NCI-H2081 (cell line): Measurements from ENCODE around the gene TOMM34.

Experiments
- DNase-seq, 2 experiments: peaks; one replicate each; lab custom pipeline; 2025; lab: John Stamatoyannopoulos, UW

TOMM34 gene

GRCh38 chr20:44930517-44931168 is 29.6 kb downstream of the TOMM34 start:
- DNase-seq, result no peak

GRCh38 chr20:44928595-44928994 is 31.6 kb downstream of the TOMM34 start:
- DNase-seq, result no peak

- no peak for DNase-seq
Observed at GRCh38 chr20:44924541-44924940, 35.7 kb downstream of the TOMM34 start.

- no peak for DNase-seq
Observed at GRCh38 chr20:44921447-44921846, 38.8 kb downstream of the TOMM34 start.

- DNase-seq, result no peak
Observed at GRCh38 chr20:44918761-44919160, 41.4 kb downstream of the TOMM34 start.

- no peak for DNase-seq
Observed at GRCh38 chr20:44918342-44918741, 41.9 kb downstream of the TOMM34 start.

GRCh38 chr20:44917399-44917798 is 42.8 kb downstream of the TOMM34 start:
- DNase-seq, result no peak

GRCh38 chr20:44916586-44916985 is 43.6 kb downstream of the TOMM34 start:
- no peak for DNase-seq

- DNase-seq, result no peak
Observed at GRCh38 chr20:44914924-44915323, 45.3 kb downstream of the TOMM34 start.

GRCh38 chr20:44912189-44912588 is 48.0 kb downstream of the TOMM34 start:
- DNase-seq, result no peak

- no peak for DNase-seq
Observed at GRCh38 chr20:44911264-44911921, 48.8 kb downstream of the TOMM34 start.

- DNase-seq, result no peak
Observed at GRCh38 chr20:44910690-44911262, 49.4 kb downstream of the TOMM34 start.

GRCh38 chr20:44909872-44910689 is 50.1 kb downstream of the TOMM34 start, which contains the start of gene PABPC1L:
Gene PABPC1L, plus strand, starts transcription at chr20:44910060. Its CDS starts 84 bp downstream, at chr20:44910144.
- peak; percentile 51 to 77 for DNase-seq

GRCh38 chr20:44908987-44909871 is 51.0 kb downstream of the TOMM34 start:
- DNase-seq, result no peak

GRCh38 chr20:44904377-44904776 is 55.8 kb downstream of the TOMM34 start:
- DNase-seq, result no peak

- no peak for DNase-seq
Observed at GRCh38 chr20:44901974-44902373, 58.2 kb downstream of the TOMM34 start.

GRCh38 chr20:44900231-44900854 is 59.9 kb downstream of the TOMM34 start:
- no peak for DNase-seq

GRCh38 chr20:44897133-44897532 is 63.1 kb downstream of the TOMM34 start:
- DNase-seq, result no peak

- DNase-seq, result no peak
Observed at GRCh38 chr20:44896583-44896982, 63.6 kb downstream of the TOMM34 start.

- DNase-seq, result no peak
Observed at GRCh38 chr20:44894959-44895358, 65.2 kb downstream of the TOMM34 start.
